Measurements from ENCODE around the gene HAND1. TPM values are rescaled to one million over a fixed set of nuclear protein-coding genes. Genes with fewer than 3 reads are reported as not detected.

HAND1 gene
- polyA plus RNA-seq (2011; rRNA removed) (not detected in 2 replicates), polyA minus RNA-seq (2011; rRNA and poly(A)+ RNA removed) (not detected in 2 replicates)

DNA sequence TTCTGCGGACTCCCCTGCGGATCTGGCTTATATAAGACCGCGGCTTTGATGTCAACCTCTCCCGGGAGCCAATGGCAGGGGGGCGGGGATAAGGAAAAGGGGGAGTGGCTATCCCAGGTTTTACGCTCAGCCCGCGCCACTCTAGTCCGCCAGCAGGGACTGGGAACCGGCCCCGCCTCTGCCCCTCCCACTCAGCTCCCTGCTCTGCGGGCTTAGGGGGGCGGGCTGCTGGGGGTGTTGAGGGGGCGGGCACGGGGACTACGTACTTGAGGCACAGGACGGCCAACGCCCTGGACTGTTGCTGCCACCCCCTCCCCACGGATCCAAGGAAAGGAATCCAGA, at the start of gene HAND1:
TSS of gene HAND1 (minus strand) at position 4 of the 342 bp plus-strand sequence. CDS start 219 bp downstream, outside the sequence.
- Histone ChIP-seq H3K4me3 (ENCODE audit: low read depth, low read length) (no peak within 1 kb of the TSS), H3K27ac (ENCODE audit: low read depth, low read length) (no peak within 1 kb of the TSS), H3K9me3 (ENCODE audit: control insufficient read depth, insufficient read depth, low read length) (peaks cover 7% of the 10 kb centered on the region; the same call in 1 of the 2 replicates), H3K27me3 (ENCODE audit: control insufficient read depth, insufficient read depth, low read length) (peaks cover 99% of the 10 kb centered on the region)
- no peak for DNase-seq (ENCODE audit: low read depth, low spot score)
- no peak for TF ChIP-seq CTCF (IDR thresholded peaks at IDR 0.05; ENCODE audit: low read depth, low read length)
- ChIA-PET POLR2A (interaction anchor here (0.6 kb wide), 1 partner anchor 41 kb away, joined by 3 read pairs; no protein-coding TSS in a partner anchor), CTCF (no interaction called here)

GRCh38 chr5:154526231-154527226, 48.5 kb upstream of the HAND1 start:
- H3K27ac ChIP-seq (ENCODE audit: low read depth, low read length): no peak overlapping the region
- H3K4me3 ChIP-seq (ENCODE audit: low read depth, low read length): no peak overlapping the region
- DNase-seq (ENCODE audit: low read depth, low spot score): no peak
- CTCF ChIA-PET: interaction anchor here (1.0 kb wide), 1 partner anchor 454 kb away, joined by 3 read pairs; no protein-coding TSS in a partner anchor
- TF ChIP-seq CTCF (IDR thresholded peaks at IDR 0.05; ENCODE audit: low read depth, low read length): no peak
- POLR2A ChIA-PET: no interaction called here
- H3K9me3 ChIP-seq (ENCODE audit: control insufficient read depth, insufficient read depth, low read length): no peaks in the 10 kb centered on the region
- peaks cover 19% of the 10 kb centered on the region for H3K27me3 ChIP-seq (ENCODE audit: control insufficient read depth, insufficient read depth, low read length)

DNA sequence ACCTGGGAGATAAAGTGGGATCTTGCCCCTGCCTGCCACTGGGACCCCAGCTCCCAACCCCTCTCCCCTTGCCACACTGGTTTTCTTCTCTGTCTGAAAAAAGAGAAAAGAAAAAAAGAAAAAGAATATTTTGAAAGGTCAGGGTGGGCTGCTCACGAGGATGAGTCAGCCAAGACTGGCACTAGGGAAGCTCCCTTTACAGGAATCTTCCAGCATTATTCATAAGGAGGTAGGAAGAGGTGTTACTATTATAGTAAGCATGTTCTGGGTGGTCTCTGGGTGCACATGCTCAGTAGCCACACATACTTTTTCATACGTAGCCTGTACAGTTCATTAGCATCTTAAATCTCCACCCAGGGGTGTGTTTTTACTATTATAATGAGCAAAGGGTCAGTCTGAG, 46.8 kb upstream of the HAND1 start:
- ChIA-PET CTCF (interaction anchor here (0.6 to 1.5 kb wide), 2 partner anchors 107 to 345 kb away, joined by 3 read pairs; no protein-coding TSS in a partner anchor), POLR2A (no interaction called here)
- no peak for DNase-seq (ENCODE audit: low read depth, low spot score)
- Histone ChIP-seq H3K27me3 (ENCODE audit: control insufficient read depth, insufficient read depth, low read length) (peaks cover 30% of the 10 kb centered on the region), H3K9me3 (ENCODE audit: control insufficient read depth, insufficient read depth, low read length) (no peaks in the 10 kb centered on the region), H3K27ac (ENCODE audit: low read depth, low read length) (no peak overlapping the region), H3K4me3 (ENCODE audit: low read depth, low read length) (no peak overlapping the region)
- TF ChIP-seq CTCF (IDR thresholded peaks at IDR 0.05; ENCODE audit: low read depth, low read length): no peak

DNA sequence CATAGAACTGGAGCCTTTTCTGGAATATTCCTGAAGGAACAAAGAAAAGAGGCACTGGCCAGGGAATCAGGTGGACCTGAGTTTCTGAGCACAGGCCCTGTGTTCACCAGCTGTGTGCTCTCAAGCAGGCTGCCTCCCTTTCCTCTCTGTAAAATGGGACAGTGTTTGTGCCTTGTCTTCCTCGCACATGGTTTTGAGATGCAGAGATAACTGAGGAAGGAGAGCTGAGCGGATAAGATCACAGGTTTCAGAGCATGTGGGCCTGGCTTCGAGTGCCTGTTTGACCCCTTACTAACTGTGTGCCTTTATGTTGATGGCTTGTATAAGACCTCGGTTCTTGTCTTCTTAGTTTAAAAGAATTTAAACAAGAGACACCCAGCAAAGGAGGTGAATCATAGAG, 46.2 kb upstream of the HAND1 start:
- DNase-seq (ENCODE audit: low read depth, low spot score): no peak
- TF ChIP-seq CTCF (IDR thresholded peaks at IDR 0.05; ENCODE audit: low read depth, low read length): no peak
- POLR2A ChIA-PET: no interaction called here
- CTCF ChIA-PET: interaction anchor here (0.6 to 1.5 kb wide), 2 partner anchors 131 to 344 kb away, joined by 3 to 4 read pairs; no protein-coding TSS in a partner anchor
- Histone ChIP-seq H3K27me3 (ENCODE audit: control insufficient read depth, insufficient read depth, low read length) (peaks cover 36% of the 10 kb centered on the region), H3K4me3 (ENCODE audit: low read depth, low read length) (no peak overlapping the region), H3K27ac (ENCODE audit: low read depth, low read length) (no peak overlapping the region), H3K9me3 (ENCODE audit: control insufficient read depth, insufficient read depth, low read length) (no peaks in the 10 kb centered on the region)

DNA sequence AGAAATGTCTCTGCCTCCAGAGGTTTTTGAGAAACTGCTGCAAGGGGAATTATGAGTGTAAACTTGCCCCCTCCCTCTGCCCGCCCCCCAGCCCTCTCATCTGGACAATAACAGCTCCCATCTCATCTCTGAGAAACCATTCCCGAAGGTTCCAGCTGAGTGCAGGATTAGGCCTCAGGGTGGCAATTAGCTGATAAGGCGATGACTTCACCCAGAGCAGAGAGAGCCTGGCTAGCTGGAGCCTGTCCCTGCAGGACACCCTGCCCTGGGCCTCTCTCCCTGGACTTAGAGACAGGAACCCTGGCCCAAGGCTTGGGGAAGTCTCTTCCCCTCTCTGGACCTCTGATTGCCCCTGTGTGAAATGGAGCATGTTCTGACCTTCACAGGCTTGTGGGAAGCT, 45.7 kb upstream of the HAND1 start:
- no peak for TF ChIP-seq CTCF (IDR thresholded peaks at IDR 0.05; ENCODE audit: low read depth, low read length)
- no peak for DNase-seq (ENCODE audit: low read depth, low spot score)
- H3K9me3 ChIP-seq (ENCODE audit: control insufficient read depth, insufficient read depth, low read length): no peaks in the 10 kb centered on the region
- H3K27ac ChIP-seq (ENCODE audit: low read depth, low read length): no peak overlapping the region
- H3K27me3 ChIP-seq (ENCODE audit: control insufficient read depth, insufficient read depth, low read length): peaks cover 40% of the 10 kb centered on the region
- H3K4me3 ChIP-seq (ENCODE audit: low read depth, low read length): no peak overlapping the region
- POLR2A ChIA-PET: no interaction called here
- CTCF ChIA-PET: no interaction called here
